Measurements from ENCODE around the gene AHCYL2.
"Not testable (repeated sequence)": the region's sequence is repeated elsewhere in the genome, so short reads cannot be mapped to it uniquely, and the experiment has no call there.

The AHCYL2 gene

GRCh38 chr7:129244220-129244619, 19.4 kb downstream of the AHCYL2 start:
- DNase-seq (ENCODE audit: low read depth): no peak

- no peak for DNase-seq (ENCODE audit: low read depth)
Observed at GRCh38 chr7:129245533-129245932, 20.7 kb downstream of the AHCYL2 start.

GRCh38 chr7:129247087-129247486, 22.3 kb downstream of the AHCYL2 start:
- peak; percentile 20 for DNase-seq (ENCODE audit: low read depth)

GRCh38 chr7:129252128-129252527, 27.3 kb downstream of the AHCYL2 start:
- DNase-seq (ENCODE audit: low read depth): no peak

GRCh38 chr7:129252603-129253002, 27.8 kb downstream of the AHCYL2 start:
- DNase-seq (ENCODE audit: low read depth): not testable (repeated sequence)

- DNase-seq (ENCODE audit: low read depth): no peak
Observed at GRCh38 chr7:129255800-129256199, 31.0 kb downstream of the AHCYL2 start.

GRCh38 chr7:129256221-129256620, 31.4 kb downstream of the AHCYL2 start:
- no peak for DNase-seq (ENCODE audit: low read depth)

- no peak for DNase-seq (ENCODE audit: low read depth)
Observed at GRCh38 chr7:129257168-129257567, 32.3 kb downstream of the AHCYL2 start.

GRCh38 chr7:129258649-129259389, 34.0 kb downstream of the AHCYL2 start:
- peak; percentile 15 for DNase-seq (ENCODE audit: low read depth)

- DNase-seq (ENCODE audit: low read depth): peak; percentile 21
Observed at GRCh38 chr7:129262324-129262723, 37.5 kb downstream of the AHCYL2 start.

GRCh38 chr7:129263168-129263567, 38.3 kb downstream of the AHCYL2 start:
- DNase-seq (ENCODE audit: low read depth): peak; percentile 19

GRCh38 chr7:129264534-129264933, 39.7 kb downstream of the AHCYL2 start:
- DNase-seq (ENCODE audit: low read depth): no peak

- no peak for DNase-seq (ENCODE audit: low read depth)
Observed at GRCh38 chr7:129265328-129265727, 40.5 kb downstream of the AHCYL2 start.

- no peak for DNase-seq (ENCODE audit: low read depth)
Observed at GRCh38 chr7:129266181-129266580, 41.4 kb downstream of the AHCYL2 start.

GRCh38 chr7:129270077-129270476, 45.2 kb downstream of the AHCYL2 start:
- DNase-seq (ENCODE audit: low read depth): no peak

GRCh38 chr7:129271500-129272355, 46.9 kb downstream of the AHCYL2 start:
- DNase-seq (ENCODE audit: low read depth): peak; percentile 70

GRCh38 chr7:129273936-129274335, 49.1 kb downstream of the AHCYL2 start:
- DNase-seq (ENCODE audit: low read depth): no peak

- no peak for DNase-seq (ENCODE audit: low read depth)
Observed at GRCh38 chr7:129277629-129278028, 52.8 kb downstream of the AHCYL2 start.

- DNase-seq (ENCODE audit: low read depth): no peak
Observed at GRCh38 chr7:129278688-129279087, 53.9 kb downstream of the AHCYL2 start.

GRCh38 chr7:129279757-129280156, 54.9 kb downstream of the AHCYL2 start:
- no peak for DNase-seq (ENCODE audit: low read depth)

GRCh38 chr7:129281163-129281562, 56.3 kb downstream of the AHCYL2 start:
- DNase-seq (ENCODE audit: low read depth): no peak

GRCh38 chr7:129282865-129283264, 58.0 kb downstream of the AHCYL2 start:
- no peak for DNase-seq (ENCODE audit: low read depth)

- DNase-seq (ENCODE audit: low read depth): no peak
Observed at GRCh38 chr7:129283936-129284335, 59.1 kb downstream of the AHCYL2 start.
